HUES64 (cell line): ENCODE results near the gene MVB12B.

Source experiments
- H3K27ac ChIP-seq: 2 replicates; pipeline ENCODE4 v1.7.0; 2013; ENCODE audit warnings: low read depth, low read length, inconsistent platforms
- H3K27me3 ChIP-seq: 2 replicates; pipeline ENCODE4 v1.6.1; 2013; ENCODE audit warnings: mild to moderate bottlenecking, low read length; ENCODE audit not compliant: insufficient read depth
- H3K36me3 ChIP-seq: 2 replicates; pipeline ENCODE4 v1.6.1; 2013; ENCODE audit warnings: mild to moderate bottlenecking, low read length; ENCODE audit not compliant: insufficient read depth
- H3K4me1 ChIP-seq: 2 replicates; pipeline ENCODE4 v1.6.1; 2013; ENCODE audit warnings: mild to moderate bottlenecking, low read length, moderate library complexity; ENCODE audit not compliant: insufficient read depth
- H3K4me3 ChIP-seq: 2 replicates; pipeline ENCODE4 v1.5.1; 2013; ENCODE audit warnings: mild to moderate bottlenecking, low read length, moderate library complexity
- H3K9ac ChIP-seq: 2 replicates; pipeline ENCODE4 v1.6.1; 2013; ENCODE audit warnings: mild to moderate bottlenecking, low read depth, low read length
- H3K9me3 ChIP-seq: 2 replicates; pipeline ENCODE4 v1.6.1; 2013; ENCODE audit warnings: low read depth, low read length; ENCODE audit not compliant: insufficient read depth
- WGBS: fragments of 150-250, 120-280 bp; methylation state at CpG from one replicate; pipeline ENCODE4 v1.1.7; 2013; ENCODE audit warnings: missing lambda C conversion rate; 5-methylcytosine and 5-hydroxymethylcytosine counted together

The MVB12B gene

DNA sequence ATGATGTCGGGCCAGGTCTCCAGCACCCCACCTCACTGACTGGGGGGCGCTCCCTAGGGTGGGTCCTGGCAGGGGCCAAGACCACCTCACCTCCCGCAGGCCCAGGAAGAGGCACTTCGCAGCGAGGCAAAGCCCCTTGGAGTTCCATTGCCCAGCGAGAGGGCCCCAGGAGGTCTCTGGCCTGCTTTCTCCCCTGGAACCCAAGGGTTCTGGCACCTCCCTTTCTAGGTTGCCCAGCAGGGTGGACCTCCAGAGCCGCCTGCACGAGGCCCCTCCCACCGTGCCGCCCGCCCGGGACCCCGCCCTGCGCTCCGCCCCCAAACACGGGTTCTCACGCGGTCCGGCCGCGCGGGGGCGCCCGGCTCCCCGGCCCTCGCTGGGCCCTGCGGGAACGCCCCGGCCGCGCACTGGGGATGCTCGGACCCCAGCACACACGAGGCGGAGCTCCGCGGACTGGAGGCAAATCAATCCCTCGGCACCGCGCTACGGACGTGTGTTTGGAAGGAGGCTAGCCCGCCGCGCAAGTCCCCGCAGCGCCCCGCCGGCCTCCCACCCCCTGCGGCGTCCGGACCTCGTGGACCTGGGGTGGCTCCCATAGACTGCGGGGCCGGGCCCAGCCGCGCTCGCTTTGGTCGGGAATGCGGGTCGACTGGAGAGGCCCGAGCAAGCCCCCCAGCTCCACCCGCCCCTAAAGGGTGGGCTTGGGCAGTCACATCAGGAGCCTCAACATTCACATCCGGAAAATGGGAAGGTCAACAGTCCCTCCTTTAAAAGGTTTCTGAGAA lies 187.6 kb downstream of the MVB12B start:
- H3K4me3 ChIP-seq: peak overlapping the region; percentile 37

GRCh38 chr9:126515001-126515872 lies 188.6 kb downstream of the MVB12B start:
- Histone ChIP-seq H3K4me1 (peaks cover 30% of the 10 kb centered on the region), H3K9me3 (no peaks in the 10 kb centered on the region), H3K27ac (no peak overlapping the region), H3K36me3 (no peaks in the 10 kb centered on the region), H3K4me3 (no peak overlapping the region), H3K9ac (no peak overlapping the region), H3K27me3 (peaks cover 44% of the 10 kb centered on the region)
- 85% methylated on average over 26 of the region's 27 CpGs for WGBS

More for the DNA sequence above, 187.6 kb downstream of the MVB12B start:
- WGBS: 12% methylated on average over 63 of the region's 63 CpGs
- H3K36me3 ChIP-seq: no peaks in the 10 kb centered on the region
- H3K4me1 ChIP-seq: peaks cover 23% of the 10 kb centered on the region
- no peaks in the 10 kb centered on the region for H3K9me3 ChIP-seq
- H3K27me3 ChIP-seq: peaks cover 44% of the 10 kb centered on the region
- H3K27ac ChIP-seq: no peak overlapping the region
- peak overlapping the region; percentile 21; the same call in 1 of the 2 replicates for H3K9ac ChIP-seq

- Histone ChIP-seq H3K27ac (no peak overlapping the region), H3K4me1 (peaks cover 38% of the 10 kb centered on the region), H3K27me3 (peaks cover 44% of the 10 kb centered on the region), H3K4me3 (no peak overlapping the region), H3K9ac (no peak overlapping the region), H3K36me3 (no peaks in the 10 kb centered on the region), H3K9me3 (no peaks in the 10 kb centered on the region)
- WGBS: 76% methylated on average over 10 of the region's 14 CpGs
Measured at GRCh38 chr9:126515873-126516505, 189.4 kb downstream of the MVB12B start.

- peaks cover 44% of the 10 kb centered on the region for H3K27me3 ChIP-seq
- WGBS: 66% methylated on average over 8 of the region's 8 CpGs
- no peak overlapping the region for H3K4me3 ChIP-seq
- no peaks in the 10 kb centered on the region for H3K36me3 ChIP-seq
- H3K27ac ChIP-seq: no peak overlapping the region
- H3K4me1 ChIP-seq: peaks cover 43% of the 10 kb centered on the region
- H3K9ac ChIP-seq: no peak overlapping the region
- H3K9me3 ChIP-seq: no peaks in the 10 kb centered on the region
Measured at GRCh38 chr9:126516561-126516935, 189.9 kb downstream of the MVB12B start.

DNA sequence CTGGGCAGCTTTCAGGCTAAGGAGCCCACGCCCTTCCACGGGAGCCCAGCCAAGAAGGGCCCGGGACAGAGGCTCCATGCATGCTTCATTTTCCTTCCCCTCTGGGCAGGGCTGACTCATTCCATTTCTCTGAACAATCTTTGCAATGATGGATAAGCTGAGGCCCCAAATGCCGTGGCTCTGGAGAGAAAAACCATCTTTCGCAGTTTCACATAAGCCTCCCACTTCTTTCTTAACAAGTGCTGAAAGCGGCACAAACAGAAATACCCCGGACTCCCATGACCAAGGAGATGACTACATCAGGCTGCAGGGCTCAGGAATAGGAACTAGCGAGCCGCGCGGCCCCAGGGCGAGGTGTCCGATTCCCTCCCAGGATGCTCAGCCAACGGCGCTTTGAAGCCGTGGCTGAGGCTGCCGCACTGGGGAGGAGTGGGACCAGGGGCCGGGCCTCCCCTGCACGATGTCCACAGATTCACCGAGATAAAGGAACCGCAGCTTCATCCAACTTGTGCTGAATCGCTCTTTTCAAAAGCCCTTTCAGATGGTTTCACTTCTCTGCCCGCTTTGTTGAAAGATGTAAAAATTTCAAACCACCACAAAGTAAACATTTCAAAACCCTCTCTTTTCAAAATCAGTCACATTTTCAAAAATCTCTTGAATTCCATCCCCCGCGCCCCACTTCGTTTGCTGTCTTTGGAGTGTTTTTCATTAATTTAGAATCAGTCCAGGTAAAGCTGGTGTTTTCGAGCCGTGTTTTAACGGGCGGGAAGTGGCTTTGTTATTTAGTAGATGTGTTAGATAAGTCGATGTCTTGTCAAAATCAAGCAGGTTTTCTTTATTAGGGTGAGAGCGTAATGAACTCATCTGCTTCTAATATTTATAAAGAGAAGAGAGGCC lies 190.6 kb downstream of the MVB12B start:
- peaks cover 43% of the 10 kb centered on the region for H3K4me1 ChIP-seq
- no peak overlapping the region for H3K27ac ChIP-seq
- no peaks in the 10 kb centered on the region for H3K9me3 ChIP-seq
- peaks cover 44% of the 10 kb centered on the region for H3K27me3 ChIP-seq
- H3K9ac ChIP-seq: no peak overlapping the region
- peak overlapping the region; percentile 12; the same call in 1 of the 2 replicates for H3K4me3 ChIP-seq
- no peaks in the 10 kb centered on the region for H3K36me3 ChIP-seq
- WGBS: 17% methylated on average over 31 of the region's 32 CpGs

DNA sequence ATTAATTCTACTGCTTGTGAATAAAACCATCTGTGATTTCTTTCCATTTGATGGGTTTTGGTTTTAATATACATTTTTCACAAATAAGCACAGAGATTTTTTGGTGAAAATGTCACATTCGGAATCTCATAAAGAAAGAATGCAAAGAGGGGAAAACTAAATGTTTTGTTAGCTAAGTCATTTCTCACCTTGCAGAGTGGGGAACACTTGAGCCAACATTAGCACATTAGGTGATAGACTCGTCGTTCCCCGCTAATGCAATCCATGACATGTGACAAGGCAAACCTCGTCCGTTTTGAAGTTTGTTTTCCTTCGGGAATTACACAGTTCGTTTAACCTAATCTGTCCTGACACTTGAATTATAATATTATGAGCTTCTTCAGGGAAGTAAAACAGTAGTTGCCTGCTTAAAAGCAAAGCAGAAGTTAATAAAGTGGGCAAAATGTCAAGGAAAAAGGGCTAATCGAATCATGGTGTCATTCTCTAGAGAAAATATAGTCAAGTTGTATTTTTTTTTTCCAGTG lies 191.3 kb downstream of the MVB12B start:
- H3K36me3 ChIP-seq: no peaks in the 10 kb centered on the region
- peaks cover 44% of the 10 kb centered on the region for H3K27me3 ChIP-seq
- peaks cover 43% of the 10 kb centered on the region for H3K4me1 ChIP-seq
- H3K27ac ChIP-seq: no peak overlapping the region
- WGBS: 40% methylated on average over 9 of the region's 9 CpGs
- H3K9me3 ChIP-seq: no peaks in the 10 kb centered on the region
- H3K9ac ChIP-seq: no peak overlapping the region
- H3K4me3 ChIP-seq: no peak overlapping the region

GRCh38 chr9:126518763-126519162 lies 192.1 kb downstream of the MVB12B start:
- Histone ChIP-seq H3K4me3 (no peak overlapping the region), H3K27ac (no peak overlapping the region), H3K9ac (no peak overlapping the region), H3K36me3 (no peaks in the 10 kb centered on the region), H3K4me1 (peaks cover 37% of the 10 kb centered on the region), H3K27me3 (peaks cover 44% of the 10 kb centered on the region), H3K9me3 (no peaks in the 10 kb centered on the region)
- WGBS: 89% methylated on average over 4 of the region's 7 CpGs

DNA sequence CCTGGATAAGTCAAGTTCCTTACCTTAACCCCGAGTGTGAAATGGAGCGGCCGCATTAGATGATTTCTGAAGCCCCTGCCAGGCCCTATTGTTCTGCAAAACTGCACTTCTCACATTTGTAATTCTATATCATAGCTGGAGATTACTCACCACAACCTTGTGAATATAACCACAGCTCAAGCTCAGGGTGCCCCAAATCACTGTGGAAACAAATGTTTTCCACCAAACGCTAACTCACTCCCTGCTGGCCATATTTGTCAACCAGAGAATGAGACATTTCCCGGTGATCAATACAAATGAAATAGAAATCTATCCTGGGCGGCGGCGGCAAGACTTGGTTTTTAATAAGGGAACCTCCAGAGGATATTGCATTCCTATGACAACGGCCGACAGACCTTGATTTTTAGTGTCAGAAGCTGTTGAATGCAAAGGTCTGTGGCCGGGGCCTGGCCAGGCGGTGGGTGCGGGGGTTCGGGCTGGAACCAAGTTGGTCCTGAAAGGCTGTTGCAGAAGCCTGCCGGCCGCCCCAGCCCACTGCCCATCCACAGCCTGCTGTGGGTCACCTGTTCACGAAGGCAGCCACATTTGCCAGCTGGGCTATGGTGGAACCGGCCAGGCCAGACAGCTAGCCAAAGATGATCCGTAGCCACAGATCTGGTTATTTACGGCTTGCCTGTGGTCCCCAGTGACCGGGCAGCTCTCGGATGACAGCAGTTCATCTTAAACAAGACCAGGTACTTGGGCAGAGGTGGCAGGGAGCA lies 193.2 kb downstream of the MVB12B start:
- H3K36me3 ChIP-seq: no peaks in the 10 kb centered on the region
- H3K9me3 ChIP-seq: no peaks in the 10 kb centered on the region
- WGBS: 76% methylated on average over 22 of the region's 22 CpGs
- H3K27ac ChIP-seq: no peak overlapping the region
- H3K4me3 ChIP-seq: no peak overlapping the region
- no peak overlapping the region for H3K9ac ChIP-seq
- peaks cover 34% of the 10 kb centered on the region for H3K4me1 ChIP-seq
- H3K27me3 ChIP-seq: peaks cover 39% of the 10 kb centered on the region

DNA sequence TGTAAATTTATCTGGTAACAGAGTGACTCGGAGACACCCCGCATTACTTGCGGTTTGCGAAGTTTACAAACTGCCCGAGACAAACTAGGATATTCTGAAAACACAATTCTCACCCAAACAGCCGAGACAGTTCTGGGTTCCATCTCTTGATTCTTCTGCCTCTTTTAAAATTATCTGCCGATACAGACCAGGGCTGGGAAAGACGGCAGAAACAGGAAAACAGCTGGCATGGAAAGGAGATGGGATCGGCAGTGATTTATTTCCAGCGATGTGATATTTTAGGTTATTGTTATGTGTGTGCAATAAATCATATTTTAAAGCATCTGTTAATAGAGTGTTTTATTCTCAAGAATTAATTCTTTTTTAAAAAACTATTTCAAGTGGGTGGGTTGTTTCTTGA lies 193.8 kb downstream of the MVB12B start:
- Histone ChIP-seq H3K27me3 (peaks cover 35% of the 10 kb centered on the region), H3K9me3 (no peaks in the 10 kb centered on the region), H3K4me1 (peaks cover 34% of the 10 kb centered on the region), H3K27ac (no peak overlapping the region), H3K4me3 (no peak overlapping the region), H3K36me3 (no peaks in the 10 kb centered on the region), H3K9ac (no peak overlapping the region)
- WGBS: 90% methylated on average over 10 of the region's 10 CpGs

- 64% methylated on average over 10 of the region's 11 CpGs for WGBS
- Histone ChIP-seq H3K9me3 (no peaks in the 10 kb centered on the region), H3K36me3 (no peaks in the 10 kb centered on the region), H3K27ac (no peak overlapping the region), H3K4me1 (peaks cover 34% of the 10 kb centered on the region), H3K4me3 (no peak overlapping the region), H3K27me3 (peaks cover 28% of the 10 kb centered on the region), H3K9ac (no peak overlapping the region)
Measured at GRCh38 chr9:126521089-126521488, 194.5 kb downstream of the MVB12B start.
